ENCODE measurements around the gene NCOA5.

Gene NCOA5

DNA sequence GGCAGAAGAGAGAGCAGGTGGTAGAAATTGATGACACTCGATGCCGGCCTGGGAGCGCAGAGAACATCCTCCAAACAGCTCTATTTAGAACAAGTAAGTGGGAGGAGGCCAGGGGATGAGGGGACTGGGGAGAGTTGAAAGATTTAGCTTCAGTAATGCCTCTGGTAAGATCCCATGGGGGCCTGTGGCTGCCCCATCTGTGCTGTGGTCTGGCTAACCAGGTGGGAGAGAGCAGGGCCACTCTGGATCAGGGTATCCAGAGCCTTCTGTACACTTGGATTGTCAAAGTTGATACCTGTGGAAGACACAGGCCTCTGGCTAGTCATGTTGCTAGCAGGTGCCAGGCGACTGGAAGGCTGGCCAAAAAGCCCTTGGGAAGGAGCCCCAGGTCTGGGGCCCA lies 27.6 kb downstream of the NCOA5 start:
- ATAC-seq (no peak), DNase-seq (no peak)

DNA sequence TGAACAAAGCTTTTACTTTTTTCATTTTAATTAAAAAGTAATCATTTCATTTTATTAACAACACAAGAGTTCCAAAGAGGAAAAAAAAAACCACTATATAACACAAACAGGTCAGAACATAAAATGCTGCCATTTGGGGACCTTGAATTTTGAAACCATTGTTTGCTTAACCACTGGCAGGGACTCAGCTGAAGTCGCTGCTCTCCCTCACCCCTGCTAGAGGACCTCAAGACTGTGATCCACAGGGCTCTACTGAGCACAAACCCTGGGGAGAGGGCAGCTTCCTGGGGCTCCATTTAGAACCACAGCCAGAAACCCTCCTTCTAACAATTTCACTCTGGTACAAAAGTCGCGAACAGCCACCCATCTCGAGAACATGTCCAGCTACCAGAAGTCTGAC lies 28.8 kb downstream of the NCOA5 start:
- ATAC-seq (no peak), DNase-seq (no peak)

DNA sequence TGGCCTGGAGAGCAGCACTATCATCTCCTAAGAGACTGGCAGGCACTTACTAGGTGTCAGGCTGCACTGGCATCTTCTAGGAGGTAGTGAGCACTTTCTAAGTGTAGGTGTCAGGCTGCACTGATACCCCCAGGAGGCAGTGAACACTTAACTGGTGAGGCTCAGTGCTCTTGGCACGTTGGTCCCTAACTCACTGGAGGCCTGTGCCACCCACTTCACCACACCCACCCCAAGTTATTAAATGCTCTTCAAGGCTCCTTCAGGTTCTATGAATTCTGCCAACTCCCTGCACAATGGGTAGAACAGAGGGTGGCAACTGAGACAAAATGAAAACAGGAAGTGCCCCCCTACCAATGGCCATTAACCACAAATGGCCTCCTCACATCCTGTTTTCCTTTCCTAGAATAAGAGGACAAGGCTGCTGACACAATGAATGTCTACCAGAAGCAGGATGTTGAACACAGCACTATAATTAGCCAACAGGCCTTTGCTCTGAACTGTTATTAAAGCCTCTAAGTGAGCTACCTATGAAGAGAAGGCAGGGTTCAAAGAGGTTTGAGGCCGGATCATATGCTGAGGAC lies 29.4 kb downstream of the NCOA5 start:
- ATAC-seq (no peak), DNase-seq (no peak)

DNA sequence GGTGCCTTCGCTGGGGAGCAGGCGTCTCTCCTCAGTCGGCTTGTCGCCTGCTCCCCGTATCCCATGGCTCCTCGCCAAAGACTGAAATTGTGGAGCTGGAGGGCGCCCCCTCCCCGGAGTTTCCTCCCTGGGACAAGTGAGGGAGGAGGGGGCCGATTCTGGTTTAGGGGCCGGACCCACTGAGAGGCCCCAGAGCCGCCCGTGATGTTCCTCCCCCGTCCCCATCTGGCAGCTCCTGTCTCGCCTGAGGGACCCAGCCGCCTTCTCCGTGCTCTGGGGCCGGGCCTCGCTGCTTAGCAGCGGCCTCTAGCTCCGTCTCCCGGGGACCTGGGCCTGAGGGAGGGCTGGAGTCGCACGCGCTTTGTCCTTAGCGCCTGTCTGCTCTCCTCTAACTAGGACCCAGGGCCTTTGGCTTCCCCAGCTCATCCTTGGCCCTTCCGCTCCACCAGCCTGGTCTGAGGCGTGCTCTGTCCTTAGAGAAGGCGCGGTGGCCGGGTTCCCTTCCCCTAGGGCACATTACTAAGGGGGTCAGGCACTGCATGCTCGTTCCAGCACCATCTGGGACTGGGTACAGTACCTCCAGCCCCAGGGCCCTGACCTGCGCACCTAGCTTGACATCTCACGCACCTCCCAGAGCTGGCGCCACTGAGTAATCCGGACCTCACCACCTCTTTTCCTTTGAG lies 31.0 kb downstream of the NCOA5 start:
- ATAC-seq, result no peak
- no peak for DNase-seq

DNA sequence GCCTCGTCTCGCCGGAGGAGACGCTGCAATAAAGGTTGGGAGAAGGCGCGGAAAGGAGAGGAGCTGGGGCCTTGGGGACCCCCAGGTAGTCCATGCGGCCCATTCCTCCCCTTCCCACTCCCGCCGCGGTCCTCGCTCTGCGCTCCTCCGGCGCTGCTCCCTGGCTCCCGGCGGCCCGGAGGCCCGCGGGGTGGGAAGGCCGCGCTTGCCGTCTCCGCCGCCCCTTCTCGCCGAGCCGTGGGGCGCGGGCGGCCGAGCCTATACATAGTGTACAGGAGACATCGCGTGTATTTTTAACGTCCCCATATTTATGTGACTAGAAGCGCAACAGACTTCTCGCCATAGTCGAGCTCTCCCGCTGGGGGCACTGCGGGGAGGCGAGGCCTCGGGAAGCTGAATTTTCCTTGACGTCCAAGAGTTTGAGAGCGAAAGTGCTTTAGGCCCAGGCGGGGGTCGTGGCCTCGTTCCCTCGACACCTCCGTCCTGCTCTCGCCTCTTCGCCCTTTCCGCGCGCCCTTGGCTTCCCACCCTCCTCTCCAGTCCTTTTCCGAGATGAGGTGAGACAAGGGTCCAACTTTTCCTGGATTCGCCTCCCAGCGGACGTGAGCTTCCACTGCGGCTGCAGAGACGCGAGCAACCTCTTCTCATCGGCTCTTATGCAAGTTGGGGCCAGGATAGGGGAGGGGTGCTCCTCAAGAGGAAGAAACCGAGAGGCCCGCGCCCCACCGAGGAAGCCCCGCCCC lies 31.7 kb downstream of the NCOA5 start:
- DNase-seq (peak; percentile 24), ATAC-seq (peak; percentile 12)

DNA sequence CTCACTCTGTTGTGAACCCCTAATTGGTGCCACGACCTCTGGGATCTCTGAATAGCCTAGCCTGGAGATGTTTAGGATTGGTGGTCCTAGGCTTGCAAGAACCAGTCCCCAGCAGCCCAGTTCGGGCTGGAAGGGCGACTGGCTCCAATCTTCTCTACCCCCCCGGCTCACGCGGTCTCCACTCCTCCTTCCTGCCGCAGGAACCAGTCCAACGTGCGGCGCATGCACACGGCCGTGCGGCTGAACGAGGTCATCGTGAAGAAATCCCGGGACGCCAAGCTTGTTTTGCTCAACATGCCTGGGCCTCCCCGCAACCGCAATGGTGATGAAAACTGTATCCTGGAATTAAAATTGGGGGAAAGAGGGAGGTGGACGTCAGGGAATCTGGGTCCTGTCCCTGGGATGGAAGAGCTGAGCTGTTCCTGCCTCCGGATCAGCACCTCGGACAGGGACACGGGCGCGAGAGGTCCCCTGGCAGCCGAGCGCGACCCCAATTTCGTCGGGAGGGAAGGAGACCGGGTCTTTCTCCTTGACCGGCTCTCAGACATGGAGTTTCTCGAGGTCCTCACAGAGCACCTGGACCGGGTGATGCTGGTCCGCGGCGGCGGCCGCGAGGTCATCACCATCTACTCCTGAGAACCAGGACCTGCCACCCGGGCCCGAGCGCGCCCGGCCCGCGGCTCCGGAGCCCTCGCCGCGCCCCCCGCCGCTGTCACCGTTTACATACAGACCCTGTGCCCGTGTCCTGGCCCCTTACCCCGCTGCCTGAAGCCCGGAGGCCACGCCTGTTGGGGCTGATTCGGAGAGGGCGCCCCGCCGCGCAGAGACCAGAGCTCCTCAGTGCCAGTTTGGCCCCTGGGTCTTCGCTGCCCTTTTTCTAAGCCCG lies 32.5 kb downstream of the NCOA5 start:
- DNase-seq (peak; percentile 40), ATAC-seq (no peak)

DNA sequence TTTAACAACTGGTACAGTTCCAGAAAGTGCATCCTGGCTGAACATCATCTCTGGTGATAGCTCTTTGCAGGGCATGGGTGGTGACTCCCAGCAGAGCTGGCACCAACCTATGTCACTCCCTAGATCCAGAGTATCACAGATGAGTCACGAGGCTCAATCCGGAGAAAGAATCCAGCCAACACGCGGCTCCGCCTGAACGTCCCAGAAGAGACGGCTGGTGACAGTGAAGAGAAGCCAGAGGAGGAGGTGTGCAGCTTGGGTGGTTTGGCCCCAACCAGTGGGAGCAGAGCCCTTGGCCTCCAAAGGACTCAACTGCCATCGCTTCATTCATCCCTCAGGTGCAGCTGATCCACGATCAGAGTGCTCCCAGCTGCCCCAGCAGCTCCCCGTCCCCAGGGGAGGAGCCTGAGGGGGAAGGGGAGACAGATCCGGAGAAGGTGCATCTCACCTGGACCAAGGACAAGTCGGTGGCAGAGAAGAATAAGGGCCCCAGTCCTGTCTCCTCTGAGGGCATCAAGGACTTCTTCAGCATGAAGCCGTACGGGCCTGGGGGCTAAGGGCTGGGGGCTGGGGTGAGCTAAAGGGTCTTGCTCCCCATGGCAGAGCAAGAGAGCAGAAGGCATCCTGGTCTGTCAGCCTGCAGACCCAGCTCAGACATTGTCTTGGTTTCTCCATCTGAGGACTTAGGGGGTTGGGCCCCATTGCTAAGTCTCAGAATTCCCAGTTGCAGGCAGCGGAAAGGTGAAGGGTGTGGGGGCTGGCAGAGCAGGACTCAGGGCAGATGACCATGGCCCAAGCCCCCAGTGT lies 33.5 kb downstream of the NCOA5 start:
- no peak for DNase-seq
- ATAC-seq, result no peak

DNA sequence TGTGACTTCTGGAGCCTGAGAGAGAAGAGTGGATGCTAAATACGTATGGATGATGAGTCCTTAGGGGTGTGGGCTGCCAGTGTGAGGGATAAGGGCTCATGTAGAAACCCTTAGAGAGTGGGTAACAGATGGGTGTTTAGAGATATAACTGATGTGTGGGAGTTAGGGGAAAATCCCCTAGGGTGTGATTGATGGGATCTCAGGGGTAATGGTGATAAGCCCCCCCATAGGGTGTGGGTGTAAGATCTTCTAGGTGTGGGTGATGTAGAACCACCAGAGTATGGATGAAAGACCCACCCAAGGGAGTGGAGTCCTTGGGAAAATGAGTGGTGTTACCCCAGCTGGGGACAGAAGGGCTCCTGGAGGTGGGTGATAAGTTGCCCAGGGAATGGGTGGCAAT lies 34.5 kb downstream of the NCOA5 start:
- no peak for ATAC-seq
- no peak for DNase-seq

DNA sequence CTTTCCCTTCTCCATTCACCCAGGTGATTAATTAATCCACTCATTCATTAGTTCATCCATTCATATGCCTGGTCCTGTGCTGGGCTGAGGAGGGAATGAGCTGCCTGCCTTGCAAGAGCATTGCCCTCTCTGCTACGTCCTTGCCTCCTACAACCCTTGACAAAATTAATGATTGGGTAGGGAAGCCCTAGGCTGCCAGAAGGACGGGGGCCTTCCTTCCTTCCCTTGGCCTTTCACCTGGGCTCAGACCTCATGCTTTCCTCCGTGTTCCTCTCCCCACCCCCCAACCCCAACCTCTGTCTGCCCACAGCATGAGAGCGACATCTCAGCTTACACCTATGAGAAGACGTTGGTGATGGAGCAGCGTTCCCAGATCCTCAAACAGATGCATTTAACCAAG lies 35.2 kb downstream of the NCOA5 start:
- DNase-seq, result no peak
- ATAC-seq, result no peak

DNA sequence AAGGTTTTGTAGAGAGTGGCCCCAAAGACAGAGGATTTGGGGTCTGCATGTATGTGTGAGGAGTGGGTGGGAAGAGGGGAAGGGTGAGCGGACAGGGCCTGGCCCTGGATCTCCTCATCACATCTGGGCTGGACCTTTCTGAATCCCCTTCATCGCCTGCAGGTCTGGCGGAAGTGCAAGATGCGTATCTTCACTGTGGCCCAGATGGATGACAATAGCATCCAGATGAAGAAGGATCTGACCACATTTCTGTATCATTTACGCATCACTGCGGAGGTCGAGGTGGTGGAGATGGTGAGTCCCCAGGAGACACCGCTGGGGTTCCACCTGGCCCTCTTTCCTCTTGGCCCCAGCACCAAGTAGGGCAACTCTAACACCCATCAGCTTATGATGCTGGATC lies 36.3 kb downstream of the NCOA5 start:
- no peak for DNase-seq
- ATAC-seq, result no peak

DNA sequence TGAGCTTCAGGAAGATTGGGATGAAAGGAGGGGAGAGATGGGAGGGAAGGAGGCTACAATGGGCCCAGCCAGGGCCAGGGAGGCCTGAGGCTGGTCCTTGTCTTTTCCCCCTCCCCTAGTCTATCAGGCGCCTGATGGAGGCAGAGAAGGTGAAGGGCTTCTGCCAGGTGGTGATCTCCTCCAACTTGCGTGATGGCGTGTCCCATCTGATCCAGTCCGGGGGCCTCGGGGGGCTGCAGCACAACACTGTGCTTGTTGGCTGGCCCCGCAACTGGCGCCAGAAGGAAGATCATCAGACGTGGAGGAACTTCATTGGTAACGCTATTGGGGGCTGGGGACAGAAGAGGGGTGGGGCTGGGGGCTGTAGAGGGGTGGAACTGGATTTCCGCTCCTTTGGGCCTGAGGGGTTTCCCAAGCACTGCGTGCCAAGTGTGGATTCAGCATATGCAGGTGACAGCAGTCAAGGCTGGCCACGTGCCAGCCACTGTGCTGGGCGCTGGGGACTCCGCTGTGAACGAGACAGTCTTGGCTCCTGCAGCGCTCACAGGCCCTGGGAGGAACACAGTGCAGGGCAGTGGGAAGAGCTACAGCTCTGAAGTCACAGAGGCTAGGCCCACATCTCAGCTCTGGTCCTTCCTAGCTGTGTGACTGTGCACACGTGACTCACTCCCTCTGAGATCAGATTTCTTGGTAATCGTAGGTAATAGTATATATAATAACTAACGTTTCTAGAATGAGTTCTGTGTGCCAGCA lies 38.0 kb downstream of the NCOA5 start:
- DNase-seq, result no peak
- ATAC-seq, result no peak

DNA sequence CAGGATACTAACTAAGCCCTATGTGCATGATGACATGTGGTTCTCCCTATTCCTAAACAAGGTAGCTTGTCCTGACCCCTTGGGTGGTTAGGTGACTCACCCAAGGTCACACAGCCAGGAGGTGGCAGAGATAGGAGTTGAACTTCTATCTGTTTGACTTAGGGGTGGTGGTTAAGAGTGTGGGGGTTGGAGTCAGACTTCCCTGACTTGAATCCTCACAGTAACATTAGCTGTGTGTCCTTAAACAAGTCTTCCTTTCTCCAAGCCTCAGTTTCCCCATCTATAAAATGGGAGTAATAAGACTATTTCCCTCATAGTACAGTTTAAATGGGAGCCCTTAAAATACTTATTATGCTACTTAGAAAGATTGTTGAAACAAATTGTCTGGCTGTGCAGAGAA lies 38.9 kb downstream of the NCOA5 start:
- no peak for DNase-seq
- ATAC-seq, result no peak

DNA sequence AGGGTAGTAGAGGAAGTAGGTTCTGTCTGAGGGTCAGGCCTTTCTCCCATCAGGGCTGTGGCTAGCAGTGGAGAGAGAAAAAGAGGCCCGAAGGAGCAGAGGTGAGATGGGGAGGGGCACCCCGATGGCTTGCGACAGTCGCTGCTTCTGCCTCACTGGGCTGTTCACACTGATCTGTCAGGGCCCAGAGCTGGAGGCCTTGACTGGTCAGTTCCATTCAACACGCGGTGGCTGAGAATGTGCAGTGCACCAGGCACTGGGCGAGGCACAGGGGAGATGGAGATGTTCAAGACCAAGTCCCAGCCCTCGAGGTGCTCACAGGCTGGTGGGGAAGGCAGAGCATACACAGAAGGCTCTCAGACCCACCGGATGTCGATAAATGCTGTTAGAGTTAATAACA lies 39.3 kb downstream of the NCOA5 start:
- ATAC-seq (no peak), DNase-seq (no peak)

DNA sequence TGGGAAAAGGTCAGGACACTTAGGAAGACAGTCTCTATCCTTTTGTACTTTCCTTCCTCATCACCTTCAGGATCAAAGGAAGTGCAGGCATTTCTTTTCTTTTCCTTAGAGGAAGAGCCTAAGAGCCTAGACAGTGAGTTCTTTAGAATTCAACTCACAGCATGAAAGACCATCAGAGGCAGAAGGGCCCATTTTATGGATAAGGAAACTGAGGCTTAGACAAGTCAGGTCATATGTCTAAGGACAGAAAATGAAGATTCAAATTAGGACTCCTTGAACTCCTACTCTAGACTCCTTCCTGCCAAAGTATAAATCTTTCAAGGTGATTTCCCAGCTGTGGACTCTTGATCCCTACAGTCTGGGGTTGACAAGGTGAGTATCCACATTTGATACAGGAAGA lies 39.9 kb downstream of the NCOA5 start:
- DNase-seq, result no peak

DNA sequence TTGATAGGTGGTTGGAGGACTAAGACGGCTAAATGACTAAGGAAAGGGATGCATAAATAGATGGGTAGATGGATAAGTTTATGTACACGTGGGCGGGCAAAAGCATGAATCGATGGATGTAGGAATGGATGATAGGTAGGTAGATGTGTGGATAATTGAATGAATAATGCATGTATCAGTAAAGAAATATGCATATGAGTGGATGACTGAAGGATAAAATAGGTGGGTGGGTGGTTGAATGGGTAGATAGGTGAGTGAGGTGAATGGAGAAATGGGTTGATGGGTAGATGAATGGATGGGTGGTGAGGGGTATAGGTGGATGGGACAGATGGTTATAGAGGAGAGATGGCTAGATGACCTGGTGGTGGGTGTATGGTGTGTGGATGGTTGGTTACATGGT lies 40.6 kb downstream of the NCOA5 start:
- DNase-seq, result no peak
- ATAC-seq, result no peak

More for the DNA sequence above, 39.9 kb downstream of the NCOA5 start:
- no peak for ATAC-seq

DNA sequence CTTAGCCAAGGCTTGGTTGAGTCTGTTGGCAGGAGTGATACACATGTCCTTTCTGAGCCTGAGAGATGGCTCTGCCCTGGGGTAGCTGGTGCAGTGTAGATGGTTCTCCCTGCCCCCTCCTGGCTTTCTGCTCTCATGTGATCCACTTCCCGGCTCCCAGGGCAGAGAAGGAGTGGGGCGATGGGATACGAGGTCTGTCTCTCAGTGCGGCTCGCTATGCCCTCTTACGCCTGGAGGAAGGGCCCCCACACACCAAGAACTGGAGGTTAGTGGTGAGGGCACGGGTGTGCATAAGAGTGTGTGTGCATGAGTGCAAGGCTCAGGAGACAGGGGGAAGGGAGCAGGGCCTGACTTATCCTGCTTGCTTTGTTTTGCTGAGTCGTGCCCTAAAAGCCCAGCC lies 41.9 kb downstream of the NCOA5 start:
- ATAC-seq (no peak), DNase-seq (no peak)

DNA sequence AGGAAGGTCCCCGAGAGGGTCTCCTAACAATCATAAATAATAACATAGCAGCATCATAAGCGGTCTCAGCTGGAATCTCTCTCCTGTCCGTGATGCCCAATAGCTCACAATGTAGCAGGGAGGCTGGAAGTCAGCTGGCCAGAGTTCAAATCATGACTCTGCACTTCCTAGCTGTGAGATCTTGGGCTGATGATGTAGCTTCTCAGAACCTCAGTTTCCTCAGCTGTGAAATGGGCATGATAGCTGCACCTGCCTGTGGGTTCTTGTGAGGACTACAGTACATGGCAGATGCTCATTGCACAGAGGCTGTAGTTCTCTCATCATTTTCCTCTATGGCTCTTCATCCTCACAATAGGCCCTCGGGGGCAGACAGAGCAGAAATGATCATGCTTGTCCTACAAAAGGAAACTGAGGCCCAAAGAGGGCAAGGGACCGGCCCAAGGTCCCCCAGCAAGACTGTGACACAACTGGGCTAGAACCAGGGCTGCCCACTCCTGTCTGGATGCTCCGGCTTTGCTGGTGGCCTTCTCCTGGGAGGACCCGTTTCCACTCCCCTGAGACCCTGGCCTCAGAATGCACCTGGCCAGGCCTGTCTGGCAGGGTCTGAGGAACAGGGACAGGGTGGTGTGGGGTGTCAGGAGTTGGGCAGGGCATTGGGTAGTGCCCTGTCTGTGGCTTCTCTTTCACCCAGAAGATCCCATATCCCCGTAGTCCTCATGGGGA lies 43.0 kb downstream of the NCOA5 start:
- no peak for DNase-seq
- ATAC-seq, result no peak

DNA sequence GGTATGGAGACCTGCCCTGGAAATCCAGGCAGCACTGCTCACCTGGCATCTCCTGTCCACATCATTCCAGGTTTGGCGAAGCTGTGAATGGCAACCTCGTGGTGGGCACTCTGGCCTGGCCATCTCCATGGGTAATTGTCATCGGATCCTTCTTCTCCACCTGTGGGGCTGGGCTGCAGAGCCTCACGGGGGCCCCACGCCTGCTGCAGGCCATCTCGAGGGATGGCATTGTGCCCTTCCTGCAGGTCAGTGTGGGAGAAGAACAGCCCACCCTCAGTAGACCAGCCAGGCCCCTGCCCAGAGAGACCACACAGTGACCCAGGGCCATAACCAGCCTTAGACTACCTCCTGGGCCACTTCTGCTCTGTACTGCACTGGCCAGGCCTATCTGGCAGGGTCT lies 44.9 kb downstream of the NCOA5 start:
- no peak for ATAC-seq
- no peak for DNase-seq

DNA sequence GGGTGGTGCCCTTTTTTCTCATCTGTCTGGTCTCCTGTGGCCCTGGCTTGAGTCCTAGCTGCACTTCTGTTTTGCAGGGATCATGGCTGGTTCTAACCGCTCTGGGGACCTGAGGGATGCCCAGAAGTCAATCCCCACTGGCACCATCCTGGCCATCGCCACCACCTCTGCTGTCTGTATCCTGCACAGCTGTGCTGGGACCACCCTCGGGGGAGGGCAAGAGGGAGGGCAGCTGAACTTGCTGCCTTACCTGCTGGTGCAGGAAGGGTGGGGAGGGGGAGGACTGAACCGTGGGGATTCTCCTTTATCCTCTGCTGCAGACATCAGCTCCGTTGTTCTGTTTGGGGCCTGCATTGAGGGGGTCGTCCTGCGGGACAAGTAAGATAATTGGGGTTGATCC lies 46.2 kb downstream of the NCOA5 start:
- DNase-seq (no peak), ATAC-seq (no peak)

DNA sequence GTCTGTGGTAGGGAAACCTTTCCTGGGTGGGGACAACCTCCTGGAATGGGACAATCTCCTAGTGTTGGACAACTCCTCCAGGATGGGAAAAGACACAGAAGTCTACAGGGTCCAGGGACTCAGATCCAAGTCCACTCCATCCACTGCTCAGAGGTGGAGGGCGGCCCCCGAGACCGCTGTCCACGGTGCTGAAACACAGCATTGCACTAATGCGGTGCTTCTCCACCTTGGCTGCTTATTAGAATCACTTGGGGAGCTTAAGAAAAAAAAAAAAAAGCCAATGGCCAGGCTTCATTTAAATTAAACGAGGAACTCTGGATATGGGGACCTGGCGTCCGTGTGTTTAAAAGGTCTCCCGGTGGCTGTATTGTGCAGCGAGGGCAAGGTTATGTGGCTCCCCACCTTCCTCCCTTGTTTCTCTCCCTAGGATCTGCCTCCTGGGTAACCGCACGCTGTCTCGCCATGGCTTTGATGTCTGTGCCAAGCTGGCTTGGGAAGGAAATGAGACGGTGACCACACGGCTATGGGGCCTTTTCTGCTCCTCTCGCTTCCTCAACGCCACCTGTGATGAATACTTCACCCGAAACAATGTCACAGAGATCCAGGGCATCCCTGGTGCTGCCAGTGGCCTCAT lies 48.7 kb downstream of the NCOA5 start:
- ATAC-seq (no peak), DNase-seq (peak; percentile 71)
